Gastrocnemius medialis (tissue), 4 donors: ENCODE data around the gene MEMO1.

Experiments used
- POLR2A ChIP-seq, 2 donors: fragments of 450-650 bp; IDR thresholded peaks; one replicate each; pipeline ENCODE4 v1.6.1; 2017; ENCODE audit warnings: antibody characterized with exemption in 2 of 2, mild to moderate bottlenecking in 2 of 2, moderate library complexity in 2 of 2
- TF ChIP-seq, protein P1 (sequence below), 5 experiments: fragments of 450-650 bp in 3 of 5; fragments of 200-600 bp in 2 of 5; sonication (generic) in 2 of 5; IDR thresholded peaks in 4 of 5; conservative IDR thresholded peaks in 1 of 5; 1 replicate in 4 of 5; 2 replicates in 1 of 5; pipeline ENCODE4 v1.5.1; 2016 to 2019; ENCODE audit warnings: antibody characterized with exemption in 5 of 5, mild to moderate bottlenecking in 3 of 5, moderate library complexity in 3 of 5

DNA sequence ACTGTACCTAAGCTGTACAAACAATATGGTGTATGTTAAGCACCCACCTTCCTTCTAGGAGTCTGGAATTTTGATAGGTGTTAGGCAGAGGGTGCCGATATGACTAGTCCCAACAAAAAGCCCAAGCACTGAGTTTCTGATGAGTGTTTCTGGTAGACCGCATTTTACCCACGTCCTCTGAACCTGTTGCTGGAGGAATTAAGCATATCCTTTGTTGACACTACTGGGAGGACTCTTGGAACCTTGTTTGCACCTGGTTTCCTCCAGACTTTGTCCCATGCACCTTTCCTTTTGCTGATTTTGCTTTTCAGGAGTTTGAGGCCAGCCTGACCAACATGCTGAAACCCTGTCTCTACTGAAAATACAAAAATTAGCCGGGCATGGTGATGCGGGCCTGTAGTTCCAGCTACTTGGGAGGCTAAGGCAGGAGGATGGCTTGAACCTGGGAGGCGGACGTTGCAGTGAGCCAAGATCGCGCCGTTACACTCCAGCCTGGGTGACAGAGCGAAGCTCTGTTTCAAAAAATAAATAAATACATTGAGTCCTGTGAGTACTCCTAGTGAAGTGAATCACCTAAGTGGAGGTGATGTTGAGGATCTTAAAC lies 41.1 kb upstream of the MEMO1 start:
- TF ChIP-seq, protein P1, sequence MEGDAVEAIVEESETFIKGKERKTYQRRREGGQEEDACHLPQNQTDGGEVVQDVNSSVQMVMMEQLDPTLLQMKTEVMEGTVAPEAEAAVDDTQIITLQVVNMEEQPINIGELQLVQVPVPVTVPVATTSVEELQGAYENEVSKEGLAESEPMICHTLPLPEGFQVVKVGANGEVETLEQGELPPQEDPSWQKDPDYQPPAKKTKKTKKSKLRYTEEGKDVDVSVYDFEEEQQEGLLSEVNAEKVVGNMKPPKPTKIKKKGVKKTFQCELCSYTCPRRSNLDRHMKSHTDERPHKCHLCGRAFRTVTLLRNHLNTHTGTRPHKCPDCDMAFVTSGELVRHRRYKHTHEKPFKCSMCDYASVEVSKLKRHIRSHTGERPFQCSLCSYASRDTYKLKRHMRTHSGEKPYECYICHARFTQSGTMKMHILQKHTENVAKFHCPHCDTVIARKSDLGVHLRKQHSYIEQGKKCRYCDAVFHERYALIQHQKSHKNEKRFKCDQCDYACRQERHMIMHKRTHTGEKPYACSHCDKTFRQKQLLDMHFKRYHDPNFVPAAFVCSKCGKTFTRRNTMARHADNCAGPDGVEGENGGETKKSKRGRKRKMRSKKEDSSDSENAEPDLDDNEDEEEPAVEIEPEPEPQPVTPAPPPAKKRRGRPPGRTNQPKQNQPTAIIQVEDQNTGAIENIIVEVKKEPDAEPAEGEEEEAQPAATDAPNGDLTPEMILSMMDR (IDR thresholded peaks at IDR 0.05 in 4 of 5, conservative IDR thresholded peaks at IDR 0.05 in 1 of 5) = no peak
- no peak for TF ChIP-seq POLR2A (IDR thresholded peaks at IDR 0.05)
